ENCODE data around the gene LENG9.

- TF ChIP-seq CTCF (IDR thresholded peaks at IDR 0.05): peak; percentile 1 to 61 (median 22)
- TF ChIP-seq POLR2A (IDR thresholded peaks at IDR 0.05): no peak
- TF ChIP-seq EP300 (IDR thresholded peaks at IDR 0.05): no peak
Observed at GRCh38 chr19:54481326-54481930, 17.9 kb upstream of the LENG9 start.

Measured in gastroesophageal sphincter (tissue), 3 donors.